ENCODE results near the gene EOLA1.
"Not testable (repeated sequence)": the region's sequence is repeated elsewhere in the genome, so short reads cannot be mapped to it uniquely, and the experiment has no call there.

EOLA1 gene

DNA sequence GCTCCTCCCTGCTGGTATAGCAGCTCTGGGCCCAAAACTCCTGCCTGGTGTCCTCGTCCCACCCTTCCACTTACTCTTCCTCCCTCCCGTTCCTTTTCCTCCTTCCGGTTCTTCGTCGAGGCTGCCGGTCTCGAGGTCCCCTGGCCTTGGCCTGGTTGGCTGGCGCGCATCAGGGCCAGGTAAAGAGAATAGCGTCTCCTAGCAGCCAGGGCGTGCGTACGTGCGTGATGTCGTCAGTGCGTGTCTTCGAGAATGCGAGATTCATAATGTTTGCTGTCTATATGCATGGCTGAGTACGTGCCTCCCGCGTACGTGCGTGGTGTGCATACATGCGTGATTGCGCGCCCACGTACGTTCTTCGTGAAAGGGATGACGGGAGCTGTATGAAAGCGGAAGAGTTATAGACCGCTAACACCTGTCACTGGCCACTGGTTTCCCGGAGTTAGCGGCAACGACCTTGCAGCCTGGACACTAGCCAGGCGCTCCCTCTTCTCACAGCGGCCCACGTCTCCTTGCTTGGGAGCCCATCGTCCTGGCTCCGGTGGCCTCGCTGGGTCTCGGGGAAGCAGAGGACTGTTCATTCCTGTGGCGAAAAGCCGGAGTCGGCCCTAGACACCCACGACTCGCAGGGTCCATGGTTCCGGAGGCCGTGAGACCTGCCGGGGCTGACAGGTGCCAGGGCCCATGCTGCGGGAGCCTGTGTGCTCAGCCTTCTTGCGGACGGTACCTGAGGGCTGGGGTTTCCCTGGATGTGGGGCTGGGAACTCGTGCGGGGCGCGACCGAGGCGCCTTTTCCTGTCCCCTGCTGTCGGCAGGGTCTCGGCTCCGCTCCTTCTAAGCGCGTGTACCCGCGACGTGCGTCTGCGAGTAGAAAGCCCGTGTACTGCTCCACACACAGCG lies at the start of gene EOLA1:
Gene EOLA1 (plus strand): TSS at position 392 of the 900 bp plus-strand sequence. CDS start 4,619 bp downstream, outside the sequence.
- DNase-seq: peak; percentile 81

DNA sequence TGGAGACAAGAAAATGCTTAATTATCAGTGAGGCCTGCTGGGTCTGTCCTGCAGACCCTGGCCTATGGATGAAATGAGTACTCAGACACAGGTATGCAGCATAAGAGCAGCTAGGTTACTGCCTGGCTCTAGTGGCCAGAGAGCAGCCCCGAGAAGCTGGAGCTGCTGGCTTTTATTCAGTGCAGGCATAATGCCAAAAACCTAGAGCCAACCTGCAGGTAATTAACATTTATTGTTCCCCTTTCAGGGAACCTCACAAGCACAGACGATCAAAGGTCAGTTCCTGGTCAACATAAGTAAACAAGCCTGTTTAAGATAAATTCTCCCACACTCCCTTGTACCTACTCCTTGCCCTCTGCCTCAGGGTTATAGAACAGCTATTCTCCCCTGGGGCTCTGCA lies 49.0 kb upstream of the EOLA1 start:
- DNase-seq: no peak

DNA sequence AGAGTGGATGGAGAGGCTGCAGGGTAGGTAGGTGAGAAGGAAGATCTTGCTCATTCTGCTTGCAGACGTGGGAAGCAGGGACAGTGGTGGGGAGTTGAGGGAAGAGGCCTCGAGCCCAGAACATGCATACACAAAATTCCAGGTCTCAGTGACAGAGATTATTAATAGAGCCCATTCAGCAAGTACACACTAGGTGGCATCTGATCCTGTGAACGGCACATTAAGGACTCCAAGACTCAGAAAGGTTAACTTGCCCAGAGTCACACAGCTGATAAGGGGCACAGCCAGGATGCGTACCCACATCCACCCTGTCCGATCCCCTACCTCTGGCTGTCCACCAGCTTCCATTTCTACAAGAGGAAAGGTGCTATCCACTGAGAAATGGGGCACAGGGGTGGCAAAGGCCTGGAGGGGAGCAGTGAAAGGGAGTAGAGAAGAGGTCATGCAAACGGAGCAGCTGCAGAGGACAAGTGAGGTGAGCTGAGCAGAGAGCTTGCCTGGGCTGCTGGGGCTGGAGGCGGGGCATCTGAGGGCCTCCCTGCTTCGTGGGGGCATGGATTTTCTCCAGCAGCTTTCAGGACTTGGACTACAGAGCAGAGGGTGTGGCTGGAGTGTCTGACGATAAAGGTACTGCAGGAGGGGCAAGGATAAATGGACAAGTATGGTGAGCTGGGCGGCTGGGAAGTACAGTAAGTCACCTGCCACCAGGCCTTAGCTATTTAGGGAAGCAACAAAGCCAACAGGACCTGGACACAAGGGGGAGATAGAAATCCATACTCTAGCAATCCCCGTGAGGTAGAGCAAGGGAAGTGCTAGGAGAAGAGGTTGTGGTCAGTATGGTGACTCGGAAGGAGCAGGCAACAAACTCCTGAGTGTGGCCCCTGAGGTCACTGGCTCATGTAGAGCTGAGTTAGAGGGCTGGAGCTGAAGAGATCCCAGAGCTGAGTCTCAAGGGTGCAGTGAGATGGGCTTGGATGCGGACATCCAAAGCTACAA lies 46.9 kb upstream of the EOLA1 start:
- no peak for DNase-seq

GRCh38 chrX:149494844-149495565 lies 45.8 kb upstream of the EOLA1 start:
- DNase-seq: no peak

- no peak for DNase-seq
These were observed 45.2 kb upstream of the EOLA1 start for GRCh38 chrX:149495573-149496071.

DNA sequence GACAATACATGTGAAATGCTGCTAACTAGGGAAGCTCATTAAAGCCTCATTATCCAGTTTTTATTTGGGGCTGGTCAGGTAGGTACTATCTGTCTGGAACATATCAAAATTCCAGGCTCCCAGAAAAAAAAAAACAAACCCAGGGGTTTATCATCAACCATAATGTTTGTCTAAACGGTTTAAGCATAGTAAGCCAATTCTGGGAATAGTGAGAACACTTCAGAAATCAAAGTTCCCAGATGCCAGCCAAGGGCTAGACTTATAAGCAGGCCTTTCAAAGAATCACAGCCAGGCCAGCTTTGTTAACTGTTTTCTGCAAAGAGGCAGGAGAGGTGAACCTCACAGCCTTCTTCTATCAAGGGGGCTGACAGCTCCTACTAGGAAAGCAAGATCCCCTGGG lies 43.8 kb upstream of the EOLA1 start:
- no peak for DNase-seq

DNA sequence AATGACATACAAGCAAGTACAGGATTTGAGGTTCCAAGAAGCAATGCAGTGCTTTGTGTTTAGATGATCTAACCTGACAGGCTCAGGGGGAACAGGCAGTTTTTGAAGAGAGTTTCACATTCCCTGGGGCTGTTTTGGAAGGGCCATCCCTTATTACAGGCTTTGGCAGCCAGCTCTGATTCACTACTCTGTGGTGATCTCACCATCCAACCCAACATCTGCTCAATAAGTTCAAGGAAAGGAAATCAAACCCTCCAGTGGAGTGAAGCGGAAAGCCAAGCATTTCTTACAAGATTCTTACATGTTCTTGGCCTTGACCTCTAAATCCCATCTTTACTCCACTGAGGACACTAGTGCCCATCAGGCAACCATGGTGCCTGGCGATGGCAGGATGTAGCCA lies 43.2 kb upstream of the EOLA1 start:
- DNase-seq: no peak

- no peak for DNase-seq
These were observed 42.0 kb upstream of the EOLA1 start for GRCh38 chrX:149498767-149499166.

GRCh38 chrX:149499766-149500165 lies 41.0 kb upstream of the EOLA1 start:
- no peak for DNase-seq

DNA sequence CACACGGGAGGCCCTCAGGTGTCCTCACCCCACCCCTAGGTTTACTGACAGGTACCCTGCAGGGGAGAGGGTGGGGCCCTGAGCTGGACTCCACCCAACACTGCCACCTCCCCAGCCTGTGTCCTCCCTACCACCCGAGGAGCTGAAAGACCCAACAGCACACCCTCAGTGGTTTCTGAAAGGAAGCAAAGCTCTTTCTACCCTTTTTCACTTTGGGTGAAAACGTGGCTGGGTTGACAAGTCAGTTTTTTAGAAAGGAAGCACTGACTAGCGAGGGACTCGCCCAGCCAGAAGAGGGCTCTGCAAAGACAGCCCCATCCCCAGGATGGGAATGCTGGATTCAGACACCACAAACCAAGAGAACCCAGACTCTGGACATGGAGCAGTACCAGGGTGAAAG lies 37.9 kb upstream of the EOLA1 start:
- DNase-seq: not testable (repeated sequence)

GRCh38 chrX:149503446-149503845 lies 37.4 kb upstream of the EOLA1 start:
- peak; percentile 34 for DNase-seq

DNA sequence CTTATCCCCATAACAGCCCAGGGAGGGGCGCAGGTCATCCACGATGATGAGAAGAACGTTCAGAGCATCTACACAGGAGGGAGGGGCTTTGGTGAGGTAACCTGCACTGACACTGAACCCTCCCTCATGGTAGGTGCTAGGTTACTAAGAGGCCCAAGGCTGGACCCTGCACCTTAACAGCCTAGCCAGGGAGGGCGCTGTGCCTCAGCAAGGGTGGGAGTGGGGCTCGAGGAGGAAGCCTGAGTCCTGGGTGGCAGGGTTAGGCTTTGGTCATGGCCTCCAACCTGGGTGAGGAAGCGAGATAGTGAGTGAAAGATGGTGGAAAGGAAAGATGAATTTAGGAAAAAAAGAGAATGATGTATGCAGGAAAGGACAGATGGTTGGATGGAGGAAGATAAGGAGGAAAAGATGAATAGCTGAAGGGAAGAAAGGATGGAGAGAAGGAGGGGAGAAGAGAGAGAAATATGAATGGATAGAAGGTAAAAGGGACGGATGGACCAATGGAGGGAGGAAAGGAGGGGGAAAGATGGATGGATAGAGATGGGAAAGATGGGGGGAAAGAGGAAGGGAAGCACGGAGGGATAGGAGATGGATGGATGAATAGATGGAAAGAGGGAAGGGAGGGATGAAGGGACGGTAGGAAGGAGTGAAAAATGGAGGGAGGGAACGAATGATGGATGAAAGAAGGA lies 36.4 kb upstream of the EOLA1 start:
- DNase-seq: peak; percentile 36

DNA sequence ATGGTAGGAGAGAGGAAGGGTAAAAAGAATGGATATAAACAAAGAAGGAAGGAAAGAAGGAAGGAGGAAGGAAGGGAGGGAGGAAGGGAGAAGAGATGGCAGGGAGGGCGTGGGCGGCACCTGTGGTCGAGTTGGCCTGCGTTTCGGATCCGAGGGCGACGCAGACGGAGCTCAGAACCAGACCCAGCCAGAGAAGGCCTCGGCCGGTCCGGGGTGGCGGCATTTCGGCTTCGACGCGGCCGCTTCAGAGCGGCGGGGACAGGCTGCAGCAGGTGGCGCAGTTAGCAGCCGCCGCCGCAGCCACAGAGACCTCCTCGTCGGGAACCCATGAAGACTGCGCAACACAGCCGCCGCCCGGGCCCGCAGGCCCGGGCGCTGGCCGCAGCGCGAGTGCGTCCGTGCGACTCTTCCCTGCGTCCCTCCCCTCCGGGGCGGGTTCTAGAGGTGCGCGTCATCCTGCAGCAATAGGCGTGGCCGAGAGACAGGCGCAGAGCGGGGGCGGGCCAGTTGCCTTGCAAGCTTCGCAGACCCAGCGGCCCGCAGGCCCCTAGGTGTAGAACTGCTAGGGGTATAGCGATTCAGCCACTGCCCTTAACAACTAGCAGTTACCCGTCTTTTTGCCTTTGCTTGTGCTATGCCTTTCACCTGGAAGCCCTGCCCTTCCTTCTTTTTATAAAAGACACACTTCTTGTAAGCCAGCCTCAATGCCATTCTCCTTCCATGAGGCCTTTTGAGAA lies 35.7 kb upstream of the EOLA1 start, which contains the start of gene IDS:
Gene IDS (minus strand): TSS at position 392 of the 737 bp plus-strand sequence. CDS start 169 bp downstream, at position 223.
- peak; percentile 55 for DNase-seq

GRCh38 chrX:149505671-149506070 lies 35.1 kb upstream of the EOLA1 start:
- DNase-seq: no peak

- no peak for DNase-seq
These were observed 34.5 kb upstream of the EOLA1 start for GRCh38 chrX:149506349-149506748.

GRCh38 chrX:149508467-149508866 lies 32.3 kb upstream of the EOLA1 start:
- DNase-seq: no peak

DNA sequence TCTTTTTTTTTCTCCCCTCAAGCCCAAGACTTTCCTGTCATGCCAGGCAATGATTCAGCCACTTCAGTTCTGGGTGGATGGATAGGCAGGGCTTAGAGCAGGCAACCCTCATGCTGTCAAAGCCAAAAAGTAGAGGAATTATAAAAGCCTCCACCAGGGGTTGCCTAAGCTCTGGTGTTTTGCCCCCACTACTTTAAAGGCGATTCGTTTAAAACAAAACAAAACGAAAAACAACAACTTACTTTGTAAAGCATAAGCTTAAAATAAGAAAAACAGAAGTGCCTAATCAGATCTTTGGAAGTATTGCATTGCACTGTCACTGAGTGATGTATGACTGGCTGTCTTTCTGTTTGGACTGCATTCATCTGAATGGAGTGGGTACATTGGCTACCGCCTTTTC lies 30.4 kb upstream of the EOLA1 start:
- no peak for DNase-seq

DNA sequence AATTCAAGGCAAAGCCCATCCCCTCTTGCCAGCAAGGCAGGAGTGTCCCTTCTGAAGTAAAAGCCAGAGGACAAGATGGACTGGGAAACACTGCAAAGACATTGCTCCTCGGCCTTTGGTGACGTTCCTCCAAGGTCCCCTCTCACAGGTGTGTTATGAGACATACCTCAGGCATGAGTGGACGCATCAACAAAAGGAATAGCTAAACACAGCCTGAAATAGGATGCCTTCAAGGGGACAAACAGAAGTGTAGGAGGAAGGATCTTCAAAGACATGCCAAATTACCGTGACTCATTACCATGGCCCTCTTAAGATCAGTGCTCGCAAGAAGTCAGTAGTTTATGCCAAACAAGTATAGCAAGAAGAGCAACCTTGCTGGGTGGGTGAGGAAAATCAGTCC lies 29.7 kb upstream of the EOLA1 start:
- DNase-seq: no peak

DNA sequence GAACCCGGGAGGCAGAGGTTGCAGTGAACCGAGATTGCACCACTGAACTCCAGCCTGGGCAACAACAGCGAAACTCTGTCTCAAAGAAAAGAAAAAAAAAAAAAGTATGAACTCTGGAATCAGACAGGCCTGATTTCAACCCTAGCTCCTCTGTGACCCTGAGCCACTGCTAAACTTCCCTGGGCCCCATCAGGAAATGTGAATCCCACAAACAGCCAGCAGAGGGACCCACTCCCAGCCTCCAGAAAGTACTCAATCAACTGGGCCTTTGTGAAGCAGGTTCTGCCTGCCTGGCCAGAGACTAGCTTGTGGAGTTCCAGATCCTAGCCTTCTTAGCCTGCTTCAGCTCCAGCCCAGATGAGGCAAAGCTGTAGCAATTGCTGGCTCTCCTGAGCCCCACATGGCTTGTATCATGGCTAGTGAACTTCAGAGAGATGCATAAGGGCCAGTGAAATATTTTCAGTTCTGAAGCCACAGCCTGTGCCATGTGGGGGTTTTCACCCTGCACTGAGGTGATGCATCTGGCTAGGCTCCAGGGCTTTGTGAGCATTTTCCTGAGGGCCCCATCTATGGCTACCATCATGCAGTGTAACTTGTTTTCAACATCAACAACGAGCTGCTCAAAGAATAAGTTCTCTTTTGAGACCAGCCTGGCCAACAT lies 28.5 kb upstream of the EOLA1 start:
- no peak for DNase-seq

GRCh38 chrX:149513825-149514428 lies 26.9 kb upstream of the EOLA1 start:
- no peak for DNase-seq

Measured in DMS79 (cell line).